Raji (cell line): Measurements from ENCODE around the gene CCNY.

Experiments
- POLR2A ChIP-seq: IDR thresholded peaks from 2 replicates; pipeline ENCODE4 v1.6.1; 2011; ENCODE audit warnings: low read depth, low read length, control low read depth; ENCODE audit not compliant: insufficient read depth

CCNY gene

DNA sequence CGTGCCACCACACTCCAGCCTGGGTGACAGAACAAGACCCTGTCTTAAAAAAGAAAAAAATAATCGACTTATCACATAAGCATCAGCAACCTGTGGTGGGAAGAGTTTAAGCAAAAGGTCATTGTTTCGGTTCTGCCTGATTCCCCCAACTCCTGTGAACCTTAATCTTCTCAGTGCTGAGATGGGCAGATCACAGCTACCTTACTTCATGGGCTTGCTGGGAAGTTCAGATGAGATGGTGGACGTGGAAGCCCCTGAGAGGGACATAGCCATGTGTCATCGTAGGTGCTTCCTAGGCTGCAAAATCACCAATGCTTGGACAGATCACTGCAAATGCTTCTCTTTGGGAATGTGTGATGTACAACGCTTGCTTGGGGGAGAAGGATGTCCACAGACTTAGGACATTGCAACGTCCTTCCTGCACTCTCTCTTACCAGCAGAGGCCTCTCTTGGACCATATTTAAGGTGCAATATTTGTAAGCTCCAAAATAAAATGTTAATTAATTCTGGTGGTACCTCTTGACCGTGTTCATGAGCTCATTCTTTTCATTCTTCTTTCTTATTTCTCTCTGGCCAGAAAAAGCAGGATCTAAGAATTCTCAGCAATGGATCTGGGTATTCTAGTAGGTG is 277.4 kb downstream of the CCNY start:
- no peak for TF ChIP-seq POLR2A

DNA sequence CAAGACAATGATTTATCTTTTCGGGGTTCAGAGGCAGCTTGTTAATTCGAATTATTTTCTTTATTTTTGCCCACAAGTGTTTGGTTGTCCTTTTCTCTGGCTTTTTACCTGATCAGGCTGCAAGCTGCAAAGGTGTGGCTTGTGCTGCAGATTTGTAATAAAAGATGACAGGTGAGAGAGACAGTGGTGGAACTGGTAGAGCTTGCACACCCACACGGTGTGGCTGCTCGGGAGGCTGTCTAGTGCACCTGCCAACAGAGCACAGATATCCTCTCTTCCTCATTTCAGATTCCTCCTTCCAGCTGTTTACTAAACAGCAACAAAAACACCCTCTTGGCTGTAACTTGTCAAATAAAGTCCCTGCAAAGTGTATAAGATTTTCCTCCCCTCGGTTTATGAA is 278.0 kb downstream of the CCNY start:
- TF ChIP-seq POLR2A: no peak
